Bronchial epithelial cell (primary cell): ENCODE results near the gene DOK5. TPM values are rescaled to one million over a fixed set of nuclear protein-coding genes. Genes with fewer than 3 reads are reported as not detected.

Experiments used
- DNase-seq: peaks from one replicate; pipeline ENCODE4 v3.0.0-alpha.2; 2010; ENCODE audit warnings: low read depth
- FAIRE-seq: peaks from 2 replicates; lab custom pipeline; 2011; peaks lifted over from hg19 to GRCh38; lab: Jason Lieb, UNC
- H3K27me3 ChIP-seq: 2 replicates; pipeline ENCODE4 v1.5.1; 2011; ENCODE audit warnings: low read length; ENCODE audit not compliant: control insufficient read depth, insufficient read depth
- H3K36me3 ChIP-seq: 2 replicates; pipeline ENCODE4 v1.5.1; 2011; ENCODE audit warnings: low read length; ENCODE audit not compliant: control insufficient read depth, insufficient read depth
- H3K4me3 ChIP-seq: 2 replicates; pipeline ENCODE4 v1.5.1; 2011; ENCODE audit warnings: mild to moderate bottlenecking, low read depth, low read length, control low read depth
- total RNA-seq: library from RNA; depleted of rRNA; stranded (reverse); fragments of >200 nt; gene quantifications from 2 replicates; pipeline ENCODE4 v1.2.1, GENCODE V29; 2014
- TF ChIP-seq, protein P1 (sequence below): IDR thresholded peaks from 2 replicates; pipeline ENCODE4 v1.5.1; 2011; ENCODE audit warnings: mild to moderate bottlenecking, moderate library complexity, low read length, control low read depth, inconsistent platforms; ENCODE audit not compliant: insufficient read depth, severe bottlenecking

Gene DOK5
- total RNA-seq, 1 donor from 2014 or later = not detected

DNA sequence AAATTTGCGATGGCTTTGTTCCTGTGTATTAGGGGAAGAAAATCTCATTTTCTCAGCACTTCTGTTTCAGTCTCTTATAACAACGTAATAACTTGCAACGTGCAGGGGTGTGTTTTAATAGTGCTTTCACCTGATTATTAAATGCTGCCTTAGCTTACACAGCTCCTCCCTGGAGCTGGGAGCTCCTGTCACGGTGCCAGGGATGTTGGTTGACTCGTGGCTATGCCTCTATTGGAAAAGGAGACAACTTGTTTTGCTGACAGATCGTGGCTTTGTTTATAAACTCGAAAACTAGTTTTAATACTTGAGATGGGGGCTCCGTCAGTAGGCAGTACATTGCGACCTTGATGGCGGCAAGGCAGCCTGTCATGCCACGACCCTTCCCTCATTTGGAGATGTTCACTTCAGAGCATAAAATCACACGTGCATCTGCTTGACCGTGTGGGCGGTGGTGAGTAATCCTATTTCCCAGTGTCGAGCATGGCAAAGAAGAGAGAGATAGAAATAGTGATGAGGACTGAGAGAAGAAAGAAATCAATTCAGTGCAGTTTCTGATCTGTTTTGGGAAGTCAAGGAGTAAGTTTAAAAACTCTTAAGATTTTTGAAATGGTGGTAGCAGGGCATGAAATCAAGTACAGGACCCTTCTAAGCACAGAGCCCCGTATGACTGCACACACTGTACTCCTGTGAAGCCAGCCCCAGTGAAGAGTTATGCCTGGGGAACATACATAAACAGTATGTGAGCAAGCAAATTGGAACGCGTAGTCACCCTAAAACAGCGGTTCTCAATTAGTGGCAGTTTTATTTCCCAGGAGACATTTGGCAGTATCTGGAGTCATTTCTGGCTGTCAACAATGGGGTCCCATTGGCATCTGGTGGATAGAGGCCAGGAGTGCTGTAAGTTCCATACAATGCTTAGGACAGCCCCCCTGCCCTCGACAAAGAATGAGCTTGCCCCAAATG is 147.2 kb downstream of the DOK5 start:
- Histone ChIP-seq H3K27me3 (no peaks in the 10 kb centered on the region), H3K36me3 (no peaks in the 10 kb centered on the region), H3K4me3 (no peak overlapping the region)
- no peak for DNase-seq
- FAIRE-seq = no peak
- TF ChIP-seq, protein P1, sequence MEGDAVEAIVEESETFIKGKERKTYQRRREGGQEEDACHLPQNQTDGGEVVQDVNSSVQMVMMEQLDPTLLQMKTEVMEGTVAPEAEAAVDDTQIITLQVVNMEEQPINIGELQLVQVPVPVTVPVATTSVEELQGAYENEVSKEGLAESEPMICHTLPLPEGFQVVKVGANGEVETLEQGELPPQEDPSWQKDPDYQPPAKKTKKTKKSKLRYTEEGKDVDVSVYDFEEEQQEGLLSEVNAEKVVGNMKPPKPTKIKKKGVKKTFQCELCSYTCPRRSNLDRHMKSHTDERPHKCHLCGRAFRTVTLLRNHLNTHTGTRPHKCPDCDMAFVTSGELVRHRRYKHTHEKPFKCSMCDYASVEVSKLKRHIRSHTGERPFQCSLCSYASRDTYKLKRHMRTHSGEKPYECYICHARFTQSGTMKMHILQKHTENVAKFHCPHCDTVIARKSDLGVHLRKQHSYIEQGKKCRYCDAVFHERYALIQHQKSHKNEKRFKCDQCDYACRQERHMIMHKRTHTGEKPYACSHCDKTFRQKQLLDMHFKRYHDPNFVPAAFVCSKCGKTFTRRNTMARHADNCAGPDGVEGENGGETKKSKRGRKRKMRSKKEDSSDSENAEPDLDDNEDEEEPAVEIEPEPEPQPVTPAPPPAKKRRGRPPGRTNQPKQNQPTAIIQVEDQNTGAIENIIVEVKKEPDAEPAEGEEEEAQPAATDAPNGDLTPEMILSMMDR = no peak

DNA sequence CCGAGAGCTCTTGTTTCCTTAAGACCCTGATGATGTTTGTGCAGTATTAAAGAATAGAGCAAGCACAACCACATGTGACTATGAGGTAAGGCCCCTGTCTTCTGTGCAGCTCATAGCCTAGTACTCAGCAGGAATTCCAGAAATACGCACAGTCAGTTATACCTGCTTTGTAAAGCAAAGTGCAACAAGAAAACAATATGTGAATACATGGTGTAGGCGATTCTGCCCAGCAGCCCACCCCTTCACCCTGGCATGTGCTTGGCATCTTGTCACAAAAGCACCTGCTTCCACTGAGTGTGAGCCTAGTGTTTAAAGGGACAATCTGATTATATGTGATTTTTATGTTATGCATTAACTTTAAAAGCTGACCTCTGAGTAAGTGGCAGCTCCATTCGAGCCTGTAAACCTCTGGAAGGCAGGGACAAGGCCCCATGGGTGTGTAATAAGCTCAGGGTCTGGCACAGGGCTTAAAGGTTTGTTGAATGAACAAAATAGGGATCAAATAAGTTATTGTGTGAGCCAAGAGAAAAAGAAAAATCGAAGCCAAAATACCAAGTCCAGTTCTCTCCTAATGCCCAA is 148.7 kb downstream of the DOK5 start:
- Histone ChIP-seq H3K4me3 (no peak overlapping the region), H3K36me3 (no peaks in the 10 kb centered on the region), H3K27me3 (no peaks in the 10 kb centered on the region)
- no peak for DNase-seq
- FAIRE-seq = no peak
- TF ChIP-seq, protein P1 = no peak

DNA sequence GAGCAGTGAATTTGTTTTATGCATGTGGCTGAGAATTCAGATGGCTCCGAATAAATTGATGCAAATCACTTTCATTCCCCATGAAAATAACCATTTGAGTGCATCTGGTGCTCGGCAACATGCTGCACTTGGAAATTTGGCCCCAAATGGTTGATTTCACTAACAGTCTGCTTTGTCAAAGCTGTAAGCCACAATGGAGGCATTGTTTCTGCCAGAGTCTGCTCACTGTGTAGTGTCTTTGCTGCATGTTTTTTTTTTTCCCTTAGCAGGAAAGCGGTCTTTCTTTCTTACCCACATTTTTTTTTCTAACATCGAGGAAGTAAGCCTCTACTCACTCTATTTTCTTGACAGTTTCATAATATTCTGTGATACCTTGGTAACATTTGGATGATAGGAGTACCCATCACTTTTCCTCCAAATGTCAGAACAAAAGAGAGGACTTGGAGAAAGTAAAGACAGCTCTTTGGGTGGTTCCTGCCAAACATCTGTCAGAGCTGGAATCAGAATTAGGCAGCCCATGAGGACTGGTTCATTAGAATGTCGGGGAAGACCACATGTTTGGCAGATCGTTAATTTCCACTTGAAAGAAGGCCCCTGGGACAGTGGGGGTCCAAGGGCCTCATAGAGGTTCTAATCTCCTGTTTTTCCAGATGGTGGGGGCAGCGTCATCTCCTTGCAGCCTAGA is 149.5 kb downstream of the DOK5 start:
- H3K27me3 ChIP-seq = no peaks in the 10 kb centered on the region
- DNase-seq (no peak), FAIRE-seq (no peak)
- no peaks in the 10 kb centered on the region for H3K36me3 ChIP-seq
- TF ChIP-seq, protein P1 = no peak
- no peak overlapping the region for H3K4me3 ChIP-seq

DNA sequence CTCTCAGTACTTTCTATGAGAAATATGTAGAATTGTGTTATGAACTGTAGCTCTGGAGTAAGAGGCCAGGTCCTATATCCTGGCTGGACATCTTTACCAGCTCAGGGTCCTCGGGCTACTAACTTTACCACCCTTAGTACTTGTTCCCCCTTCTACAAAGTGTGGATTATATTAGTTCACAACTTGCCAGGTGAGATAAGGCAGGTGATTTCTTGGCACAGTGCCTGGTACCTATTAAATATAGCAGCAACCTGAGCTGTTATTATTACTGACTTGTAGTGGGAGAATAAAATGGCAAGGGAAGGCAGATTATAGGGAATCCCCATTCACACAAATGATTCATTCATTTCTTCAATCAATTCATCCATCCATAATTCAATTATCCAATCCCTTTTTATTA is 150.1 kb downstream of the DOK5 start:
- H3K27me3 ChIP-seq = no peaks in the 10 kb centered on the region
- H3K4me3 ChIP-seq = no peak overlapping the region
- FAIRE-seq = no peak
- TF ChIP-seq, protein P1 = no peak
- DNase-seq = no peak
- no peaks in the 10 kb centered on the region for H3K36me3 ChIP-seq

DNA sequence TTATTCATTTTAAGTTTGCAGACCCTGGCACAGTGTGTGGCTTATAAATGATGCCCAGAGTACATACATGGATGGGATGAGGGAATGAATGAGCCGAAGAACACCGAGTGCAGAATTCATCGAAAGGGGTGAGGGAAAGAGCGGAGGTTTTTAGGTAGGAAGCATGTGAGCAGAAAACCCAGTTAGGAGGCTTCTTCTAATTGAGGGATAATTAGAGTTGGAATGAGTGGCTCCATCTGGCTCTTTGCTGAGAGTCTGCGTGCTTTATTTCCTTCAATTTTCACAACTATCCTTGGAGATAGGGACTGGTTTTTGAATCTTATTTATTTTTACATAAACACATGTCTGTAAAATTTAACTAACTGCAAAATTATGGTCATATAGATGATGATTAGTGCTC is 150.7 kb downstream of the DOK5 start:
- no peak for DNase-seq
- TF ChIP-seq, protein P1 = no peak
- FAIRE-seq = no peak
- Histone ChIP-seq H3K36me3 (no peaks in the 10 kb centered on the region), H3K27me3 (no peaks in the 10 kb centered on the region), H3K4me3 (no peak overlapping the region)
